Measurements from ENCODE around the gene CAPN9.

Gene CAPN9

DNA sequence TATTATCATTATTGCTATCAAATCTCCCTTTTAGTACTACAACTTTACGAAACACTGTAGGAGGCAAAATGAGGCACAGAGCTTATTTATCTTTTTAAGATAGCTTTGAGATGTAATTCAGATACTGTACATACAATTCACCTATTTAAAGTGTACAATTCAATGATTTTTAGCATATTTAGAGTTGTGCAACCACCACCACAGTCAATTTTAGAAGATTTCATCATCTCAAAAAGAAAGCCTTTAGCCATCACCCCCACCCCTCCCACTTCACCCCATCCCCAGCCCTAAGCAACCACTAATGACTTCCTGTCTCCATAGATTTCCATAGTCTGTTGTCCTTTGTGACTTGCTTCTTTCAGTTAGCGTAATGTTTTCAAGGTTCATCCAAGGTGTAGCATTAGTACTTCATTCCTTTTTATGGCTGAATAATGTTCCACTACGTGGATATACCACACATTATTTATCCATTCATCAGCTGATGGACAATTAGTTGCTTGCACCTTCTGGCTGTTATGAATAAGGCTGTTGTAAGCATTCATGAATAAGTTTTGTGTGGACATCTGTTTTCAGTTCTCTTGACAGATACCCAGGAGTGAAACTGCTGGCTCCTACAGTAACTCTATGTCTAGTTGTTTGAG, 9.4 kb upstream of the CAPN9 start:
- FAIRE-seq, result no peak
- TF ChIP-seq POLR2A (IDR thresholded peaks at IDR 0.05; ENCODE audit: low read depth, low read length), result no peak
- no peak for TF ChIP-seq POLR2AphosphoS5 (IDR thresholded peaks at IDR 0.05; ENCODE audit: low read depth, low read length)
- no peak for TF ChIP-seq TAF1 (IDR thresholded peaks at IDR 0.05; ENCODE audit: borderline replicate concordance, low read depth, low read length)

DNA sequence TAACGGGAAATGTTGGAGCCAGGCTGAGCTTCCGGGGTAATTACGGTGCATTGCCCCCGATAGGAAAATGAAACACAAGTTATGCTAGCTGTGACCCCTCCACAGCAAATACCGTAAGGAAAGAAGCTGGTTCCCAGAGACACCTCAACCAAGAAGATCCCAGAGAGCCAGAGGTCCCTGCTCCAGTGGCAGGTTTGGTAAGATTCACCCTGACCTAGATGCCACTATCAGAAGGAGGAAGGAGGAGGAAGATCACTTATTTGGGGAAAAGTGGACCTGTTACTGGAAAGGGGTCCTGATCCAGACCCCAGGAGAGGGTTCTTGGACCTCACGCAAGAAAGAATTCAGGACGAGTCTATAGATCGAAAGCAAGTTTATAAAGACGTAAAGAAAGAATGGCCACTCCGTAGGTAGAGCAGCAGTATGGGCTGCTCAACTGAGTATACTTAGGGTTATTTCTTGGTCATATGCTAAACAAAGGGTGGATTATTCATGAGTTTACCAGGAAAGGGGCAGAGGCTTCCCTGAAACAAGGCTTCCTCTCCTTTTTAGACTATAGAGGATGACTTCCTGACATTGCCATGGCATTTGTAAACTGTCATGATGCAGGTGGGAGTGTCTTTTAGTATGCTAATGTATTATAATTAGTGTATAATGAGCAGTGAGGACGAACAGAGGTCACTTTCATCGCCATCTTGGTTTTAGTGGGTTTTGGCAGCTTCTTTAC, 7.5 kb upstream of the CAPN9 start:
- TF ChIP-seq POLR2AphosphoS5 (IDR thresholded peaks at IDR 0.05; ENCODE audit: low read depth, low read length), result no peak
- FAIRE-seq (no peak), DNase-seq (ENCODE audit: insufficient read length) (no peak)

More for the DNA sequence above, 9.4 kb upstream of the CAPN9 start:
- no peak for DNase-seq (ENCODE audit: insufficient read length)

DNA sequence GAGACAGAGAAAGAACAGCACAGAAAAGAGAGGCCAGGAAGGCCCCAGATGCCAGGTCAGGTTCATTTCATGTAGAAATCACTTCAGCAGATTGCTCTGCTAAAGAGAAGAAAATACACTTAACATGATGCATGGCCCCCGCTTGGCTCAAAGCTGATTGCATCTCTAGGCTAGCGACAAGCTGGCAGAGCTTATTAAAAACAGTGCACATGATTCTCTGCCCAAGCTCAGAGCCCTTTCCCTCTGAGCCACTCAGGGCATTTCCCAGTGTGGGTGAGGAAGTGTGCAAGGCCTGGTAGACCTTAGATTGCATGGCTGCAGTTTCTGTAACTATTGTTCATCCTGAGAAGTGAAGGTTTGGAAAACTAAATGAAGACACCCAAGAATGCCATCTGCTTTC, 3.3 kb upstream of the CAPN9 start:
- TF ChIP-seq TAF1 (IDR thresholded peaks at IDR 0.05; ENCODE audit: borderline replicate concordance, low read depth, low read length), result no peak
- no peak for TF ChIP-seq POLR2AphosphoS5 (IDR thresholded peaks at IDR 0.05; ENCODE audit: low read depth, low read length)
- no peak for TF ChIP-seq POLR2A (IDR thresholded peaks at IDR 0.05; ENCODE audit: low read depth, low read length)
- DNase-seq (ENCODE audit: insufficient read length) (no peak), FAIRE-seq (no peak)

DNA sequence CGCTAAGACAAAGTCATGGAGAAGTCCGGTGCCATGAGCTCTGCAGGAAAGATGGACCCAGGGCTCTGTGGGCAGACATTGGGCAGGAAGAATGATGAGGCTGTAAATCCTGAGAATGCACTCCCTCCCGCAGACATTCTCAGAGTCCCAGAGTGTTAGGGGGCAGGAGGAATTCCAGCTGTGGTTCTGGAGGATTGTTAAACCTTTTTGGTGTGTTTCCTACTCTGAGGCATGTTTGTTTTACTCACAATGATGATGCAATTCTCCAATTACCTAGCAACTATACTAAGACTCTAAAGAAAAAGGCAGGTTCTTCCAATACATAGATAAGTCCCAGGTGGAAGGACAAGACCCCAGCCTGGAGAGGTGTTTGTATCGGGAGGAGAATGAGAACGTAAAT, 2.8 kb upstream of the CAPN9 start:
- DNase-seq (ENCODE audit: insufficient read length), result no peak
- no peak for FAIRE-seq
- TF ChIP-seq POLR2A (IDR thresholded peaks at IDR 0.05; ENCODE audit: low read depth, low read length) (no peak), TAF1 (IDR thresholded peaks at IDR 0.05; ENCODE audit: borderline replicate concordance, low read depth, low read length) (no peak), POLR2AphosphoS5 (IDR thresholded peaks at IDR 0.05; ENCODE audit: low read depth, low read length) (no peak)

DNA sequence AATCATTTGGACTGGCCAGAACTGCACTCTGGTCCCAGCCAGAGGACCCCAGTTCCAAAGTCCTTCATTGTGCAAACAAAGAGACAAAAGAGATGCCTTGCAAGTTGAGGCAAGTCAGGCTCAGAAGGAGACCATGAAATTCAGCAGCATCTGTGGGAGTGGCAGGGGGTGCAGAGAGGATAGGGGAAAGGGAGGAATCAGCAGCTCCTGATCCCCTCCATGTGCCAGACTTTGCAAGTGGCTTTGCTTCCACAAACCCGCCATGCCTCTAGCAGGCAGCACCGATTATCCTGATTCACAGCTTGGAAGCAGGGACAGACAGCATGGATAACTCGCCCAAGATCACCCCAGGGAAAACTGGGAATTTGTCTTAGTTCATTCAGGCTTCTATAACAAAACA, 2.1 kb upstream of the CAPN9 start:
- no peak for DNase-seq (ENCODE audit: insufficient read length)
- no peak for FAIRE-seq
- TF ChIP-seq POLR2A (IDR thresholded peaks at IDR 0.05; ENCODE audit: low read depth, low read length), result no peak
- TF ChIP-seq TAF1 (IDR thresholded peaks at IDR 0.05; ENCODE audit: borderline replicate concordance, low read depth, low read length), result no peak
- no peak for TF ChIP-seq POLR2AphosphoS5 (IDR thresholded peaks at IDR 0.05; ENCODE audit: low read depth, low read length)

DNA sequence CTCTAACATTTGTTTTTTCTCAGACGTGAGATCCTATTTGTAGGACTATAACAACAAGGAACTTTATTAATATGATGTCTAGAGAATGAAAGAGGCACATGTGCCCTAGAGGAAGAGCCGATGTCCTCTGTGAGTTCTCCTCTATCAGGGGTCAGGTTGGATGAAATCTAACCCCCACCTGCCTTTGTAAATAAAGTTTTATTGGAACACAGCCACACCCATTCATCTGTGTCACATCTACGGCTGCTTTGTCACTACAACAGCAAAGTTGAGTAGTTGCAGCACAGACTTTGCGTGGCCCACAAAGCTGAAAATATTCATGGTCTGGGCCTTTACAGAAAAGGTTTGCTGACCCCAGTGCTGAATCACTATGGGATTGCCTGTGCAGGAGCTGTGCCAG, 571 bp upstream of the CAPN9 start:
- no peak for FAIRE-seq
- no peak for DNase-seq (ENCODE audit: insufficient read length)
- TF ChIP-seq POLR2AphosphoS5 (IDR thresholded peaks at IDR 0.05; ENCODE audit: low read depth, low read length) (no peak), POLR2A (IDR thresholded peaks at IDR 0.05; ENCODE audit: low read depth, low read length) (no peak), TAF1 (IDR thresholded peaks at IDR 0.05; ENCODE audit: borderline replicate concordance, low read depth, low read length) (no peak)

DNA sequence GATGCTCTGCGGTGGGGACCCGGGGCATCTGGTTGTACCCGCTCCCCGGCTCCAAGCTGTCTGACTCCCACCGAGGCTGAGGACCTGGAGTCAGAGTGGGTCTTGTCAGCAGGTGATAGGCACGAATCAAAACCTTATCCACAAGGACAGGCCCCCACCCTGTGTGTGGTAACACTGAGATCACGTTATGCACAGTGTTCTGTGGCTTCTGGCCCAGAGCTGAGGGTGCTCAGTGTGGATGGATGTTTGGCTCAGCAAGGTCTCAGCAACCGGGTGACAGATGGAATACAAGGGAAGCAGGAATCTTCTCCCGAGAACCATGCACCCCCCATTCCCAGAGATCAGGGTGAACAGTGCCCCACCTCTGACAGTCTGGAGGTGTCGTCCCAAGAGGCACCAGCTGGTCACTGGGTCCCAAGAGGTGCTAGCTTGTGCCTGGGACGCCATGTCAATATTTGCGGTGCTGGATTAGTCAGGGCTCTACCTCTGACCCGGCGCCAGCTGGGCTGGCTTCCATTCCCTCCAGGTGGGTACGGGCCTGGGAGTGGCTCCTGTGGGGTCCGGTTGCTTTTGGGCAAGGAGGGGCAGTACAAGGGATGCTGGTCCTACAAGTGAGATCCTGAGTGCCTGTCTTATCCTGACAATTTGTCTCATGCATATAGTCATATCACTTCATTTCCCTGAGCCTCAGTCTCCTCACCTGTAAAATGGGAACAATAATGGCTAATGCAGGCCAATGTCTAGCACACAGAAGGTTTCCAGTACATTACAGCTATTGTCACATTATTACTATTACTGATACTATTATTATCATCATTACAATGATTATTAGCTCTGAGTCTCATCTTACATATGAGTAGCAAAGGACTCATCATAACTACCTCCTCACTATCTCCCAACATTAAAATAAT, 957 bp downstream of the CAPN9 start:
- FAIRE-seq (no peak), DNase-seq (ENCODE audit: insufficient read length) (no peak)

DNA sequence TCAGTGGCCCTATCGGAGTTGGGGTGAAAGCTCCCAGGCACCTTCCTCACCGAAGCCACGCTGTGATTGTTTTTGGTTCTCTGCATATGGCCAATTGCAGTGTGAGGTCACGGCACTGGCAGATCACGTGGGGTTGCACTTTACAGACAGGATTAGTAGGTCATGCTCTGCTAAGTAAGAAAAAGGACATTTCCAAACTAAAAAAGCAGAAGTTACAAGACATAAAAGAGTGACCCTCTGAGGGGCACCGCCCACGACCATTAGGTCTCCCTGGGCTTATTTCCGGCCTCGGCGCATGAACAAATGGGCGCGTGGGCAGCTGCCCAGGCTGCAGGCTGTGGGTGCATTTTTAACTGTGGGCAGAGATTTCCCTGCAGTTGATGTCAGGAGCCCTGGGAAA, 2.0 kb downstream of the CAPN9 start:
- TF ChIP-seq POLR2A (IDR thresholded peaks at IDR 0.05; ENCODE audit: low read depth, low read length), result no peak
- TF ChIP-seq POLR2AphosphoS5 (IDR thresholded peaks at IDR 0.05; ENCODE audit: low read depth, low read length), result no peak
- TF ChIP-seq TAF1 (IDR thresholded peaks at IDR 0.05; ENCODE audit: borderline replicate concordance, low read depth, low read length), result no peak
- DNase-seq (ENCODE audit: insufficient read length) (no peak), FAIRE-seq (no peak)

More for the DNA sequence above, 957 bp downstream of the CAPN9 start:
- no peak for TF ChIP-seq POLR2A (IDR thresholded peaks at IDR 0.05; ENCODE audit: low read depth, low read length)
- no peak for TF ChIP-seq POLR2AphosphoS5 (IDR thresholded peaks at IDR 0.05; ENCODE audit: low read depth, low read length)
- TF ChIP-seq TAF1 (IDR thresholded peaks at IDR 0.05; ENCODE audit: borderline replicate concordance, low read depth, low read length), result no peak

DNA sequence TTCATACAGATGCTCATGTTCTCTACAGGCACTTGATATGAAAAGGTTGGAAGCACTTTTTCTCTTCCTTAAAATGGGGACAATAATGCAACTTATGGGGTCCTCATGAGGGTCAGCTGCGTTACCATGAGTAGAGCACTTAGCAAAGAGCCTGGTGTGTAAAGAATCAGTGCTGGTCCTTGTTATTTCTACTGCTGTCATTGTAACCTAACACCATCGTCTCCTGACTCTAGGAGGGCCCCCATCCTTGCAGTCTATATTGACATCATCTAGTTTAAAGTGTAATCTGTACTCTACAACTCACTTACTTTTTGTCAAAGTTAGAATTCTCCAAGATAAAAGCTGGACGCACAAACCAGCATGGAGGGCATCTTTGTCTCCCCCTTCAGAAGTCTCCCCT, 2.4 kb downstream of the CAPN9 start:
- TF ChIP-seq POLR2AphosphoS5 (IDR thresholded peaks at IDR 0.05; ENCODE audit: low read depth, low read length), result no peak
- no peak for TF ChIP-seq TAF1 (IDR thresholded peaks at IDR 0.05; ENCODE audit: borderline replicate concordance, low read depth, low read length)
- no peak for TF ChIP-seq POLR2A (IDR thresholded peaks at IDR 0.05; ENCODE audit: low read depth, low read length)
- DNase-seq (ENCODE audit: insufficient read length), result no peak
- FAIRE-seq, result no peak

DNA sequence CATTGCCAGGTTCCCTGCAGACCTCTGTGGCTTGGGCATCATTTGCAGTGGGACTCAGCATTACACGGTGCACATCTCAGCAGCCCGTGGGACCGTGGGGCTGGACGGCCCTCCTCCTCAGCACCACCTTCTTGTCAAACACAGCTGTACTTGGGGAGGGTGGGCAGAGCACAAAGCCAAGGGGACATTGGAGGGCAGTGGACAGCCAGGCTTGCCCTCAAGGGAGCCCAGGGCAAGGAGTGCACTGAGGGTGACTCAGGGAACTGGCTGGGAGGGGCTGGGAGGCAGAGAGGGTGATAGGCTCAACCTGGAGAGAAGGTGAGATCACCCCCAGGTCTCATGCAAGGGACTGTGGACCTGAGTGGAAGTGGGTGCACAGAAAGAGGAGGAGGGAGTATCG, 3.4 kb downstream of the CAPN9 start:
- TF ChIP-seq POLR2AphosphoS5 (IDR thresholded peaks at IDR 0.05; ENCODE audit: low read depth, low read length) (no peak), TAF1 (IDR thresholded peaks at IDR 0.05; ENCODE audit: borderline replicate concordance, low read depth, low read length) (no peak)
- FAIRE-seq (no peak), DNase-seq (ENCODE audit: insufficient read length) (no peak)

DNA sequence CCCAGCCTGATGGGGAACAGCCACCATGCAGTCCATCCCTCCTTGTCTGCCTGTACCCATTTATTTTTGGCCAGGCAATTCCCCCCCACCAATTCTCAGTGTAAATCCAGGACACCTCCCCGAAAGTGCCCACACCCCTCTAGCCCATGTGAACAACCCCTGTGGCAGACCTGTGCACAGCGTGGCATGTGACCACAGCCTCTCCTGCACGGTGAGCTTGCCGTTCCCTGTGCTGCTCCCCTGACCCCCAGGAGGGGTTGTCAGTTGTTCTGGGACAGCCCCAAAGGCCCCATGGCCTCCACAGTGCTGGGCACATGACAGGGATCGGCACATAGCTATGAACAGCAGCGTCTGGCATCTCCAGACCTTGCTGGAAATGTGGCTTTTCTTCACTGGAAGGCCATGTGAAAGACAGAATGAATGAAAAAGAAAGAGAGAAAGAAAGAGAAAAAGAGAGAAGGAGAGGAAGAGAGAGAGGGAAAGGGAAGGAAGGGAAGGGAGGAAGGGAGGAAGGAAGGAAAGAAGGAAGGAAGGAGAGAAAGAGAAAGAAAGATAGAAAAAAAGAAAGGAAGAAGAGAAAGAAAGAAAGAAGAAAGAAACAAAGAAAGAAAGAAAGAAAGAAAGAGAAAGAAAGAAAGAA, 3.9 kb downstream of the CAPN9 start:
- DNase-seq (ENCODE audit: insufficient read length), result no peak
- no peak for FAIRE-seq
- TF ChIP-seq POLR2AphosphoS5 (IDR thresholded peaks at IDR 0.05; ENCODE audit: low read depth, low read length) (no peak), TAF1 (IDR thresholded peaks at IDR 0.05; ENCODE audit: borderline replicate concordance, low read depth, low read length) (no peak), POLR2A (IDR thresholded peaks at IDR 0.05; ENCODE audit: low read depth, low read length) (no peak)

Measured in GM12892 (cell line).